CD14-positive monocyte (primary cell): ENCODE data around the gene SCMH1. TPM values are rescaled to one million over a fixed set of nuclear protein-coding genes. Genes with fewer than 3 reads are reported as not detected.
A peak's percentile ranks its signal among the peaks of the same experiment; 100 is the strongest.

Experiments used
- DNase-seq, 3 donors: peaks; one replicate each; pipeline ENCODE4 v3.0.0-alpha.2; 2011 to 2022
- H2AFZ ChIP-seq: 2 replicates; pipeline ENCODE4 v1.6.0; 2012; ENCODE audit warnings: mild to moderate bottlenecking, low read depth, low read length, inconsistent platforms; ENCODE audit not compliant: insufficient read depth, poor library complexity, severe bottlenecking
- H3K27ac ChIP-seq, 2 donors: 1 replicate in 1 of 2; 2 replicates in 1 of 2; pipeline ENCODE4 v1.5.1; 2012 to 2013; ENCODE audit warnings: low read length in 2 of 2, control low read depth in 1 of 2, inconsistent platforms in 1 of 2, low read depth in 1 of 2, mild to moderate bottlenecking in 1 of 2
- H3K27me3 ChIP-seq, 2 donors: one replicate each; pipeline versions ENCODE4 v1.6.0 to v1.6.1; 2011 to 2013; ENCODE audit warnings: low read length in 2 of 2; ENCODE audit not compliant: control insufficient read depth in 2 of 2, insufficient read depth in 2 of 2
- H3K36me3 ChIP-seq, 2 donors: replicated peaks in 1 of 2; 1 replicate in 1 of 2; 2 replicates in 1 of 2; pipeline versions ENCODE4 v1.5.1 to v1.6.1; 2012 to 2013; ENCODE audit warnings: low read length in 2 of 2, control low read depth in 1 of 2, inconsistent platforms in 1 of 2, mild to moderate bottlenecking in 1 of 2; ENCODE audit not compliant: insufficient read depth in 2 of 2, control insufficient read depth in 1 of 2
- H3K4me1 ChIP-seq, 2 donors: 1 replicate in 1 of 2; 2 replicates in 1 of 2; pipeline versions ENCODE4 v1.5.1 to v1.6.1; 2012 to 2013; ENCODE audit warnings: low read length in 2 of 2, control low read depth in 1 of 2, inconsistent platforms in 1 of 2, mild to moderate bottlenecking in 1 of 2, moderate library complexity in 1 of 2; ENCODE audit not compliant: insufficient read depth in 2 of 2, control insufficient read depth in 1 of 2
- H3K4me2 ChIP-seq: replicated peaks from 2 replicates; pipeline ENCODE3; 2012; ENCODE audit warnings: low read length, moderate library complexity, mild to moderate bottlenecking; ENCODE audit not compliant: poor library complexity, severe bottlenecking; ENCODE audit errors: extremely low read depth
- H3K4me3 ChIP-seq, 3 experiments: fragments of 200-600 bp in 1 of 3; sonication (generic) in 1 of 3; replicated peaks in 1 of 3; 1 replicate in 2 of 3; 2 replicates in 1 of 3; pipeline ENCODE4 v1.5.1; 2011 to 2013; ENCODE audit warnings: low read length in 3 of 3, mild to moderate bottlenecking in 3 of 3, control low read depth in 2 of 3, low read depth in 2 of 3, inconsistent platforms in 1 of 3, moderate library complexity in 1 of 3
- H3K79me2 ChIP-seq: 2 replicates; pipeline ENCODE4 v1.6.0; 2012; ENCODE audit warnings: mild to moderate bottlenecking, control low read depth, inconsistent platforms, low read length, moderate library complexity; ENCODE audit not compliant: insufficient read depth
- H3K9ac ChIP-seq: 2 replicates; pipeline ENCODE4 v1.6.0; 2017; ENCODE audit warnings: low read length, mild to moderate bottlenecking; ENCODE audit not compliant: insufficient read depth, poor library complexity, severe bottlenecking
- H3K9me3 ChIP-seq, 2 donors: replicated peaks in 1 of 2; 1 replicate in 1 of 2; 2 replicates in 1 of 2; pipeline versions ENCODE4 v1.5.1 to v1.6.1; 2012 to 2013; ENCODE audit warnings: low read length in 2 of 2, control low read depth in 1 of 2; ENCODE audit not compliant: control insufficient read depth in 1 of 2, insufficient read depth in 1 of 2
- H4K20me1 ChIP-seq: 2 replicates; pipeline ENCODE4 v1.6.0; 2012; ENCODE audit warnings: mild to moderate bottlenecking, low read length, control low read depth, moderate library complexity; ENCODE audit not compliant: insufficient read depth
- H3K27ac Mint-ChIP-seq, 7 donors: one replicate each; pipeline ENCODE4 v1.8.0; 2020; ENCODE audit warnings: mild to moderate bottlenecking in 7 of 7, mixed read lengths in 7 of 7, moderate library complexity in 6 of 7, inconsistent platforms in 2 of 7
- H3K27me3 Mint-ChIP-seq, 3 donors: one replicate each; pipeline ENCODE4 v1.8.0; 2021 to 2022; ENCODE audit warnings: low read depth in 3 of 3, mild to moderate bottlenecking in 3 of 3, mixed read lengths in 3 of 3, moderate library complexity in 3 of 3, inconsistent platforms in 1 of 3
- H3K36me3 Mint-ChIP-seq, 2 donors: one replicate each; pipeline ENCODE4 v1.8.0; 2020; ENCODE audit warnings: mixed read lengths in 2 of 2, inconsistent platforms in 1 of 2, mild to moderate bottlenecking in 1 of 2
- H3K4me1 Mint-ChIP-seq: one replicate; pipeline ENCODE4 v1.8.0; 2020; ENCODE audit warnings: mild to moderate bottlenecking, mixed read lengths
- H3K4me3 Mint-ChIP-seq, 2 donors: one replicate each; pipeline ENCODE4 v1.8.0; 2020; ENCODE audit warnings: mild to moderate bottlenecking in 2 of 2, mixed read lengths in 2 of 2, moderate library complexity in 1 of 2
- H3K9me3 Mint-ChIP-seq, 7 donors: one replicate each; pipeline ENCODE4 v1.8.0; 2020 to 2022; ENCODE audit warnings: mixed read lengths in 7 of 7, mild to moderate bottlenecking in 6 of 7, moderate library complexity in 6 of 7, inconsistent platforms in 2 of 7
- CTCF ChIP-seq: fragments of 200-600 bp; IDR thresholded peaks from one replicate; pipeline ENCODE4 v1.8.0; 2022; ENCODE audit warnings: antibody characterized with exemption, mild to moderate bottlenecking
- WGBS: methylation state at CpG from one replicate; pipeline ENCODE4 v1.1.5; 2013; ENCODE audit warnings: missing lambda C conversion rate; ENCODE audit not compliant: insufficient coverage; 5-methylcytosine and 5-hydroxymethylcytosine counted together
- intact Hi-C, 2 donors: fragments of 100-400 bp; cut with micrococcal nuclease; formaldehyde crosslinking; loops; one replicate each; pipeline versions ENCODE4 v1.15.0 to v1.15.1; 2023
- polyA plus RNA-seq, 3 donors: library from polyadenylated mRNA; depleted of rRNA in 1 of 3; unstranded in 2 of 3; stranded (reverse) in 1 of 3; fragments of 300-500 nt in 2 of 3; fragments of >200 nt in 1 of 3; fragmentation: Illumina TruSeq in 2 of 3; gene quantifications; 1 replicate in 2 of 3; 2 replicates in 1 of 3; pipeline ENCODE4 v1.2.3, GENCODE V29; 2012 to 2021

The SCMH1 gene
- polyA plus RNA-seq, 3 donors, result 0.66 to 12.7 (median 0.74) TPM

- no peak for TF ChIP-seq CTCF
- Mint-ChIP-seq H3K4me1 (peaks cover 59% of the 10 kb centered on the region), H3K4me3 (peak overlapping the region; percentile 55 to 74), H3K36me3 (no peaks in the 10 kb centered on the region), H3K9me3 (peaks cover 0 to 2% (median 0%) of the 10 kb centered on the region in 7 donors), H3K27me3 (peaks cover 3 to 13% (median 3%) of the 10 kb centered on the region in 3 donors), H3K27ac (peak overlapping the region in 6 of 7 donors; percentile 46 to 84 (median 74))
- Histone ChIP-seq H3K4me1 (peaks cover 56% of the 10 kb centered on the region in 2 donors), H2AFZ (peak overlapping the region; percentile 7), H3K79me2 (no peaks in the 10 kb centered on the region), H3K9ac (no peak overlapping the region), H3K27ac (peak overlapping the region in 1 of 2 donors; percentile 64), H4K20me1 (no peaks in the 10 kb centered on the region), H3K27me3 (no peaks in the 10 kb centered on the region), H3K4me2 (peak overlapping the region; percentile 29), H3K36me3 (no peaks in the 10 kb centered on the region), H3K9me3 (no peaks in the 10 kb centered on the region), H3K4me3 (peak overlapping the region in 1 of 3 experiments; percentile 43)
- WGBS, result 0% methylated on average over 2 of the region's 3 CpGs
- peak; percentile 27 to 65 (median 31) for DNase-seq
- intact Hi-C loops, result loop anchor here in 1 of 2 donors (10.0 kb wide), 1 partner anchor 77 kb away; no protein-coding TSS in a partner anchor
Measured at GRCh38 chr1:41278076-41278475, 36.0 kb upstream of the SCMH1 start.

GRCh38 chr1:41277371-41277975, 35.4 kb upstream of the SCMH1 start:
- Histone ChIP-seq H3K79me2 (no peaks in the 10 kb centered on the region), H3K4me2 (peak overlapping the region; percentile 29), H3K27me3 (no peaks in the 10 kb centered on the region), H3K9me3 (no peaks in the 10 kb centered on the region), H4K20me1 (no peaks in the 10 kb centered on the region), H3K36me3 (no peaks in the 10 kb centered on the region), H3K4me3 (peak overlapping the region in 1 of 3 experiments; percentile 43), H2AFZ (peak overlapping the region; percentile 7), H3K4me1 (peaks cover 56 to 58% of the 10 kb centered on the region in 2 donors), H3K27ac (peak overlapping the region in 1 of 2 donors; percentile 82), H3K9ac (no peak overlapping the region)
- peaks cover 0 to 2% of the 10 kb centered on the region in 2 donors for H3K36me3 Mint-ChIP-seq
- H3K4me1 Mint-ChIP-seq, result peaks cover 59% of the 10 kb centered on the region
- intact Hi-C loops, result loop anchor here in 1 of 2 donors (10.0 kb wide), 1 partner anchor 77 kb away; no protein-coding TSS in a partner anchor
- TF ChIP-seq CTCF, result no peak
- H3K27ac Mint-ChIP-seq, result peak overlapping the region in 6 of 7 donors; percentile 46 to 83 (median 78)
- H3K4me3 Mint-ChIP-seq, result peak overlapping the region; percentile 55 to 74
- H3K9me3 Mint-ChIP-seq, result peaks cover 0 to 2% (median 0%) of the 10 kb centered on the region in 7 donors
- peaks cover 2 to 10% (median 3%) of the 10 kb centered on the region in 3 donors for H3K27me3 Mint-ChIP-seq
- DNase-seq, result peak; percentile 7 to 47 (median 40)
- 85% methylated on average over 9 of the region's 12 CpGs for WGBS
